ENCODE data around the gene AGAP1. TPM values are rescaled to one million over a fixed set of nuclear protein-coding genes. Genes with fewer than 3 reads are reported as not detected.

Gene AGAP1
- total RNA-seq, 1 donor from 2014 or later = 39.0 TPM

- Mint-ChIP-seq H3K9me3 (ENCODE audit: low read depth) (no peaks in the 10 kb centered on the region), H3K4me1 (ENCODE audit: low read depth) (peaks cover 14% of the 10 kb centered on the region), H3K36me3 (ENCODE audit: low read depth) (peaks cover 5% of the 10 kb centered on the region), H3K4me3 (ENCODE audit: unreplicated experiment) (no peak overlapping the region), H3K27me3 (ENCODE audit: low read depth) (no peaks in the 10 kb centered on the region), H3K27ac (ENCODE audit: unreplicated experiment) (peak overlapping the region; percentile 59)
- TF ChIP-seq, protein P1, sequence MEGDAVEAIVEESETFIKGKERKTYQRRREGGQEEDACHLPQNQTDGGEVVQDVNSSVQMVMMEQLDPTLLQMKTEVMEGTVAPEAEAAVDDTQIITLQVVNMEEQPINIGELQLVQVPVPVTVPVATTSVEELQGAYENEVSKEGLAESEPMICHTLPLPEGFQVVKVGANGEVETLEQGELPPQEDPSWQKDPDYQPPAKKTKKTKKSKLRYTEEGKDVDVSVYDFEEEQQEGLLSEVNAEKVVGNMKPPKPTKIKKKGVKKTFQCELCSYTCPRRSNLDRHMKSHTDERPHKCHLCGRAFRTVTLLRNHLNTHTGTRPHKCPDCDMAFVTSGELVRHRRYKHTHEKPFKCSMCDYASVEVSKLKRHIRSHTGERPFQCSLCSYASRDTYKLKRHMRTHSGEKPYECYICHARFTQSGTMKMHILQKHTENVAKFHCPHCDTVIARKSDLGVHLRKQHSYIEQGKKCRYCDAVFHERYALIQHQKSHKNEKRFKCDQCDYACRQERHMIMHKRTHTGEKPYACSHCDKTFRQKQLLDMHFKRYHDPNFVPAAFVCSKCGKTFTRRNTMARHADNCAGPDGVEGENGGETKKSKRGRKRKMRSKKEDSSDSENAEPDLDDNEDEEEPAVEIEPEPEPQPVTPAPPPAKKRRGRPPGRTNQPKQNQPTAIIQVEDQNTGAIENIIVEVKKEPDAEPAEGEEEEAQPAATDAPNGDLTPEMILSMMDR (IDR thresholded peaks at IDR 0.05) = no peak
- no peak for DNase-seq (ENCODE audit: low spot score)
These were observed 271.5 kb downstream of the AGAP1 start for GRCh38 chr2:235765181-235765820.

GRCh38 chr2:235766278-235766677 is 272.4 kb downstream of the AGAP1 start:
- Mint-ChIP-seq H3K27me3 (ENCODE audit: low read depth) (no peaks in the 10 kb centered on the region), H3K4me3 (ENCODE audit: unreplicated experiment) (no peak overlapping the region), H3K4me1 (ENCODE audit: low read depth) (peaks cover 14% of the 10 kb centered on the region), H3K27ac (ENCODE audit: unreplicated experiment) (peak overlapping the region; percentile 69), H3K36me3 (ENCODE audit: low read depth) (peaks cover 5% of the 10 kb centered on the region), H3K9me3 (ENCODE audit: low read depth) (no peaks in the 10 kb centered on the region)
- no peak for DNase-seq (ENCODE audit: low spot score)
- TF ChIP-seq, protein P1 (IDR thresholded peaks at IDR 0.05) = peak; percentile 96

DNA sequence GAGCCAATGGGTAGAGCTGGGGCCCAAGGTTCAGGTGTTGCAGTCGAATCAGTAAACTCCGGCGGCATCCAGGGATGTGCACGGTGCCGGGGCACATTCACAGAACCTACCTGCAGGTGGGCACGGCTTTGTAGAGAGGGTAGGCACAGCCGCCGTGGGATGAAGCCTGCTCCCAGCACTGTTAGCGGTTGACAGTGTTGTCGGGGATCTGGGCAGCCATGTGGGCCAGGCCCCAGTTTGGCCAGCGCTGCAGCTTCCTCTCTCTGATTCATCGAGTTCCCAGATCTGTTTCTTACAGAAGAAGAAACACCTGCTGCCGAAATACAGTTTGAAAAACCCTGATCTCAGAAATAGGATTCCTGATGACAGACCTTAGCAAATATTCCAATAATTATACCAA is 274.8 kb downstream of the AGAP1 start:
- Mint-ChIP-seq H3K9me3 (ENCODE audit: low read depth) (no peaks in the 10 kb centered on the region), H3K4me1 (ENCODE audit: low read depth) (peaks cover 14% of the 10 kb centered on the region), H3K27ac (ENCODE audit: unreplicated experiment) (no peak overlapping the region), H3K27me3 (ENCODE audit: low read depth) (no peaks in the 10 kb centered on the region), H3K4me3 (ENCODE audit: unreplicated experiment) (no peak overlapping the region), H3K36me3 (ENCODE audit: low read depth) (peaks cover 3% of the 10 kb centered on the region)
- DNase-seq (ENCODE audit: low spot score) = no peak
- TF ChIP-seq, protein P1 (IDR thresholded peaks at IDR 0.05) = no peak

GRCh38 chr2:235769046-235769445 is 275.2 kb downstream of the AGAP1 start:
- Mint-ChIP-seq H3K4me1 (ENCODE audit: low read depth) (peaks cover 14% of the 10 kb centered on the region), H3K4me3 (ENCODE audit: unreplicated experiment) (no peak overlapping the region), H3K27ac (ENCODE audit: unreplicated experiment) (peak overlapping the region; percentile 17), H3K36me3 (ENCODE audit: low read depth) (peaks cover 3% of the 10 kb centered on the region), H3K9me3 (ENCODE audit: low read depth) (no peaks in the 10 kb centered on the region), H3K27me3 (ENCODE audit: low read depth) (no peaks in the 10 kb centered on the region)
- TF ChIP-seq, protein P1 (IDR thresholded peaks at IDR 0.05) = no peak
- DNase-seq (ENCODE audit: low spot score) = no peak

GRCh38 chr2:235770909-235771820 is 277.3 kb downstream of the AGAP1 start:
- Mint-ChIP-seq H3K4me3 (ENCODE audit: unreplicated experiment) (no peak overlapping the region), H3K9me3 (ENCODE audit: low read depth) (no peaks in the 10 kb centered on the region), H3K4me1 (ENCODE audit: low read depth) (peaks cover 10% of the 10 kb centered on the region), H3K36me3 (ENCODE audit: low read depth) (peaks cover 3% of the 10 kb centered on the region), H3K27ac (ENCODE audit: unreplicated experiment) (no peak overlapping the region), H3K27me3 (ENCODE audit: low read depth) (no peaks in the 10 kb centered on the region)
- DNase-seq (ENCODE audit: low spot score) = no peak
- TF ChIP-seq, protein P1 (IDR thresholded peaks at IDR 0.05) = no peak
